GM21529 (cell line): ENCODE results near the gene VCL.
"Not testable (repeated sequence)": the region's sequence is repeated elsewhere in the genome, so short reads cannot be mapped to it uniquely, and the experiment has no call there.

Source experiments
- ATAC-seq: cut with Tn5 transposase; IDR thresholded peaks from one replicate; pipeline ENCODE4 v1.9.1; 2021; ENCODE audit not compliant: unreplicated experiment

VCL gene

GRCh38 chr10:74099420-74099819 is 101.5 kb downstream of the VCL start:
- no peak for ATAC-seq

GRCh38 chr10:74099836-74100235 is 101.9 kb downstream of the VCL start:
- no peak for ATAC-seq

- no peak for ATAC-seq
These were observed 105.8 kb downstream of the VCL start for GRCh38 chr10:74103560-74104258.

- ATAC-seq: no peak
These were observed 106.6 kb downstream of the VCL start for GRCh38 chr10:74104480-74104879.

GRCh38 chr10:74104996-74105395 is 107.1 kb downstream of the VCL start:
- no peak for ATAC-seq

- ATAC-seq: no peak
These were observed 109.5 kb downstream of the VCL start for GRCh38 chr10:74107391-74107790.

- no peak for ATAC-seq
These were observed 111.5 kb downstream of the VCL start for GRCh38 chr10:74109452-74109851.

GRCh38 chr10:74110120-74110519 is 112.2 kb downstream of the VCL start:
- no peak for ATAC-seq

GRCh38 chr10:74111799-74112198 is 113.9 kb downstream of the VCL start:
- ATAC-seq: no peak

- no peak for ATAC-seq
These were observed 115.6 kb downstream of the VCL start for GRCh38 chr10:74113546-74113945.

GRCh38 chr10:74114041-74114448 is 116.1 kb downstream of the VCL start:
- ATAC-seq: no peak

- no peak for ATAC-seq
These were observed 119.8 kb downstream of the VCL start for GRCh38 chr10:74117738-74118137.

GRCh38 chr10:74118804-74119203 is 120.9 kb downstream of the VCL start:
- no peak for ATAC-seq

- no peak for ATAC-seq
These were observed 123.0 kb downstream of the VCL start for GRCh38 chr10:74120911-74121310.

- no peak for ATAC-seq
These were observed 123.5 kb downstream of the VCL start for GRCh38 chr10:74121368-74121767.

- ATAC-seq: no peak
These were observed 124.1 kb downstream of the VCL start for GRCh38 chr10:74122060-74122459.

GRCh38 chr10:74123081-74123480 is 125.2 kb downstream of the VCL start:
- ATAC-seq: no peak

- no peak for ATAC-seq
These were observed 136.3 kb downstream of the VCL start for GRCh38 chr10:74133923-74134820.

- ATAC-seq: no peak
These were observed 137.5 kb downstream of the VCL start for GRCh38 chr10:74135452-74135851.

GRCh38 chr10:74137992-74138391 is 140.1 kb downstream of the VCL start:
- ATAC-seq: no peak

GRCh38 chr10:74138596-74138995 is 140.7 kb downstream of the VCL start:
- not testable (repeated sequence) for ATAC-seq

- ATAC-seq: no peak
These were observed 142.1 kb downstream of the VCL start for GRCh38 chr10:74139981-74140380.
